Cardiac fibroblast (primary cell): ENCODE results near the gene PTH.

ENCODE experiments used
- DNase-seq, 2 donors: peaks; one replicate each; pipeline versions ENCODE4 v3.0.0 to v3.0.0-alpha.2; 2010; ENCODE audit warnings: low read depth in 2 of 2
- H3K4me3 ChIP-seq, 2 donors: replicated peaks in 1 of 2; 1 replicate in 1 of 2; 2 replicates in 1 of 2; pipeline ENCODE4 v1.5.1; 2011; ENCODE audit warnings: low read depth in 2 of 2, low read length in 2 of 2, mild to moderate bottlenecking in 2 of 2, moderate library complexity in 1 of 2
- TF ChIP-seq, protein P1 (sequence below): IDR thresholded peaks from one replicate; pipeline ENCODE4 v1.5.1; 2011; ENCODE audit warnings: low read depth, mild to moderate bottlenecking, low read length, inconsistent platforms

The PTH gene

DNA sequence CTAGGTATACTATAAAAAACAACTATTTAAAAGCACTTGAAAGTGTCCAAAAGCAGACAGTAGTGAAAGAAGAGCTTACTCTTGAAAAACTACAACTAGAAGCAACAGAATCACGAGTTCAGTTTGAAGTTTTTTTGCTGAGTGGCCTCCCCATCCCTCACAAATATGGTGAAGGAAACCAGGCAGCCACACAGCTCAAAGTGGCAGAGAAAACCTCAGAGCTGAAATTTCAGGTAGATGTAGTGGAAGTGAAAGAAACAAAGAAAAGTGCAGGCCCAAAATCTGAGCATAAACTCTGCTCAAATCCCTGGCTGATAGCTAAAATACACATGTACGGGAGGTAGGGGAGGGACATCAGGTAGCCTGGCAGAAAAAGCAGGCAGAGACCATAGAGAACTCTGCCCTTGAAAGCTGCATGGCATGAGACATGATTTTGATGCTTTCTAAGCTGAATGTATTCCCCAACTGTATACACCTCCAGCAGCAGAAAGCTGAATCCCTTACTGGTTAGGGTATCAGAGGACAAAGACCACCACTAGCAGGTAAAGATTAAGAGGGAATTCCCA lies 44.9 kb downstream of the PTH start:
- TF ChIP-seq, protein P1, sequence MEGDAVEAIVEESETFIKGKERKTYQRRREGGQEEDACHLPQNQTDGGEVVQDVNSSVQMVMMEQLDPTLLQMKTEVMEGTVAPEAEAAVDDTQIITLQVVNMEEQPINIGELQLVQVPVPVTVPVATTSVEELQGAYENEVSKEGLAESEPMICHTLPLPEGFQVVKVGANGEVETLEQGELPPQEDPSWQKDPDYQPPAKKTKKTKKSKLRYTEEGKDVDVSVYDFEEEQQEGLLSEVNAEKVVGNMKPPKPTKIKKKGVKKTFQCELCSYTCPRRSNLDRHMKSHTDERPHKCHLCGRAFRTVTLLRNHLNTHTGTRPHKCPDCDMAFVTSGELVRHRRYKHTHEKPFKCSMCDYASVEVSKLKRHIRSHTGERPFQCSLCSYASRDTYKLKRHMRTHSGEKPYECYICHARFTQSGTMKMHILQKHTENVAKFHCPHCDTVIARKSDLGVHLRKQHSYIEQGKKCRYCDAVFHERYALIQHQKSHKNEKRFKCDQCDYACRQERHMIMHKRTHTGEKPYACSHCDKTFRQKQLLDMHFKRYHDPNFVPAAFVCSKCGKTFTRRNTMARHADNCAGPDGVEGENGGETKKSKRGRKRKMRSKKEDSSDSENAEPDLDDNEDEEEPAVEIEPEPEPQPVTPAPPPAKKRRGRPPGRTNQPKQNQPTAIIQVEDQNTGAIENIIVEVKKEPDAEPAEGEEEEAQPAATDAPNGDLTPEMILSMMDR: no peak
- DNase-seq: no peak
- no peak overlapping the region for H3K4me3 ChIP-seq

DNA sequence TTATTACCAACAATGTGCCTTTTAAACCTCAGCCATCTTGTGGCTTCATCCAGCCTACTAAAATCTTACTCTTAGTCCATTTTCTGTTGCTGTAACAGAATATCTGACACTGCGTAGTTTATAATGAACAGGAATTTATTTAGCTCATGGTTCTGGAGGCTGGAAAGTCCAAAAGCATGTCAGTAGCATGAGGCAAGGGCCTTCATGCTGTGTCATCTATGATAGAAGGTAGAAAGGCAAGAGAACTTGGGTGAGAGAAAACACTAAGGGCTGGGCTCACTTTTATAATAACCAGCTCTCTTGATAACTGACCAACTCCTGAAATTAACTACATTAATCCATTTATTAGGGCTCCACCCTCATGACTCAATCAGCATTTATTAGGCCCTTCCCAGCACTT lies 46.3 kb downstream of the PTH start:
- peak in 1 of 2 donors; percentile 8 for DNase-seq
- no peak overlapping the region for H3K4me3 ChIP-seq
- TF ChIP-seq, protein P1: no peak

DNA sequence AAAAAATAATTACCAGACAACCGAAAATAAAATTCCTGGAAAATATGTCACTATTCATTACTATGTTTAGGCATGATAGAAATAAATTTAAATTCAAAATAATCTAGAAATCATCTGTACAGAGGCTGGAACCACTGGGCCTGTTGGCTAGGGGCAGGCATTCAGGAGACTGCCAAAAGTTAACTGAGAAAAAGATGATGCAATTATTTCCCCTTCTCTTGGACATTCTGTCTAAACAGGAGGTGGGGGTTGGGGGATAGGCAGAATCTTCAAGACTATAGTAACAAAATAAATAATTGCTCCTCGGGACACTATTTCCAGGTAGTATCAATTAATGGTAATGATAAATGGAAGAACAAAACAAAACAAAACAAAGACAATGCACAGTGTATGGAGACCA lies 46.9 kb downstream of the PTH start:
- peak; percentile 70 to 81 for DNase-seq
- TF ChIP-seq, protein P1: no peak
- H3K4me3 ChIP-seq: no peak overlapping the region

DNA sequence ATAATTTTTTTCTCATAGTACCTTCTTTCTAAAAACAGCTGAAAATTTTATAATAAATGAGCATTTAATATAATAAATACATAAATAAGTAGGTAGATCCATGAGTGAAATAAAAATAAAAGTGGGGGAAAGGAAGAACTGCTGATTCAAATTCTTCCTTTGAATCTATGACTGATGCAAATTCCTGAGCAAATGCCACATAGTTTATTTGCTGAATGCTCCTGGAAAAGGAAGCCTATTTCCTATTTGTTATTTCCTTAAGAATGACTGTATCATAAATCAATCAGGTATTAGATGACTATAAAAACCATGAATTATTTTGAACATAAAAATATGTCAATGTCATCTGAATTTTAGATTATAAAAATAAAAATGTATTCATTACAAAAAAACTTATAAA lies 49.4 kb downstream of the PTH start:
- TF ChIP-seq, protein P1: no peak
- DNase-seq: peak; percentile 39 to 68
- no peak overlapping the region for H3K4me3 ChIP-seq

DNA sequence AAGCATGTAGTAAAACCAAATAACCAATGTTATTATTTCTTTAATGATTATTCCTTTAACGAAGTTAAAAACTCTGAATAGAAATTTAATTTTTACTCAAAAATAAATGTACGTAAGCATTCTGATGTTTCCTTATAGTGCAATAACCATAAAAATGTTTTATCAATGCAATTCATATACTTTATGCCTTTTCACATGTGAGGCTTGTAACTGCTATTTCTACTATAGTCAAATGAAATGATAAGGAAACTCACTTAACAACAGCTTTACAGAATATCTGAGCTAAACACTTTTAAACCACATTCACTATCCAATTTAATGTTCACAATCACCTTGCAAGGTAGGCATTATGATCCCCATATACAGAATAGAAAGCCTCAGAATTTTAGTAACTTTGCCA lies 50.2 kb downstream of the PTH start:
- TF ChIP-seq, protein P1: no peak
- no peak for DNase-seq

More for the DNA sequence above, 50.2 kb downstream of the PTH start:
- no peak overlapping the region for H3K4me3 ChIP-seq
